Uterus (tissue), 4 donors: ENCODE data around the gene NUP133. TPM values are rescaled to one million over a fixed set of nuclear protein-coding genes. Genes with fewer than 3 reads are reported as not detected.

Experiments used
- DNase-seq, 2 donors: peaks; one replicate each; pipeline ENCODE4 v3.0.0-alpha.2; 2019 to 2020
- H3K27ac ChIP-seq, 2 donors: fragments of 200-600 bp; sonication (generic); 1 replicate in 1 of 2; 2 replicates in 1 of 2; pipeline ENCODE4 v1.5.1; 2016 to 2018
- H3K27me3 ChIP-seq, 2 donors: fragments of 200-600 bp; sonication (generic); one replicate each; pipeline ENCODE4 v1.5.1; 2018 to 2019; ENCODE audit warnings: control low read depth in 1 of 2
- H3K36me3 ChIP-seq, 2 donors: fragments of 200-600 bp; sonication (generic); one replicate each; pipeline ENCODE4 v1.5.1; 2019; ENCODE audit warnings: control low read depth in 1 of 2
- H3K4me1 ChIP-seq, 2 donors: fragments of 200-600 bp; sonication (generic); one replicate each; pipeline ENCODE4 v1.5.1; 2018 to 2019; ENCODE audit warnings: control low read depth in 1 of 2
- H3K4me3 ChIP-seq, 2 donors: fragments of 200-600 bp; sonication (generic); 1 replicate in 1 of 2; 2 replicates in 1 of 2; pipeline ENCODE4 v1.5.1; 2018 to 2019; ENCODE audit warnings: mild to moderate bottlenecking in 1 of 2
- H3K9me3 ChIP-seq, 2 donors: fragments of 200-600 bp; sonication (generic); one replicate each; pipeline ENCODE4 v1.5.1; 2019; ENCODE audit warnings: control low read depth in 1 of 2
- CTCF ChIP-seq, 4 experiments: fragments of 200-600 bp in 2 of 4; fragments of 450-650 bp in 2 of 4; sonication (generic) in 2 of 4; IDR thresholded peaks; one replicate each; pipeline ENCODE4 v1.5.1; 2016 to 2019; ENCODE audit warnings: antibody characterized with exemption in 4 of 4, mild to moderate bottlenecking in 2 of 4, moderate library complexity in 1 of 4
- POLR2A ChIP-seq, 2 donors: fragments of 450-650 bp; IDR thresholded peaks; one replicate each; pipeline ENCODE4 v1.6.1; 2016; ENCODE audit warnings: antibody characterized with exemption in 2 of 2, mild to moderate bottlenecking in 1 of 2, moderate library complexity in 1 of 2
- intact Hi-C: fragments of 100-400 bp; cut with DNase I; formaldehyde crosslinking; loops from one replicate; pipeline ENCODE4 v1.15.1; 2023; ENCODE audit warnings: low total_unique reads
- total RNA-seq, 4 donors: library from RNA; depleted of rRNA in 3 of 4; stranded (reverse); fragments of >200 nt in 3 of 4; gene quantifications; one replicate each; pipeline versions ENCODE4 v1.1.0 to v1.2.4, GENCODE V29; 2014 to 2023
- donor health status: DM: yes; HTN: yes; CAD: no.

Gene NUP133
- total RNA-seq, 4 donors from 2014 or later, result 25.6 to 58.6 (median 37.1) TPM

GRCh38 chr1:229550812-229551567, 42.8 kb upstream of the NUP133 start:
- peaks cover 0 to under 1% of the 10 kb centered on the region in 2 donors for H3K4me1 ChIP-seq
- intact Hi-C loops, result no loop called here
- no peaks in the 10 kb centered on the region for H3K36me3 ChIP-seq
- H3K4me3 ChIP-seq, result no peak overlapping the region
- no peak for TF ChIP-seq POLR2A (IDR thresholded peaks at IDR 0.05)
- no peak for TF ChIP-seq CTCF (IDR thresholded peaks at IDR 0.05)
- DNase-seq, result no peak
- no peak overlapping the region for H3K27ac ChIP-seq
- no peaks in the 10 kb centered on the region for H3K27me3 ChIP-seq
- H3K9me3 ChIP-seq, result no peaks in the 10 kb centered on the region

- Histone ChIP-seq H3K36me3 (no peaks in the 10 kb centered on the region), H3K27ac (no peak overlapping the region), H3K4me1 (no peaks in the 10 kb centered on the region), H3K9me3 (no peaks in the 10 kb centered on the region), H3K27me3 (no peaks in the 10 kb centered on the region), H3K4me3 (no peak overlapping the region)
- no peak for DNase-seq
- TF ChIP-seq CTCF (IDR thresholded peaks at IDR 0.05) (no peak), POLR2A (IDR thresholded peaks at IDR 0.05) (no peak)
- intact Hi-C loops, result no loop called here
Observed at GRCh38 chr1:229547542-229547941, 39.4 kb upstream of the NUP133 start.

- no peak for DNase-seq
- no peak overlapping the region for H3K27ac ChIP-seq
- no peaks in the 10 kb centered on the region for H3K36me3 ChIP-seq
- intact Hi-C loops, result no loop called here
- no peaks in the 10 kb centered on the region for H3K4me1 ChIP-seq
- H3K4me3 ChIP-seq, result no peak overlapping the region
- H3K9me3 ChIP-seq, result no peaks in the 10 kb centered on the region
- no peaks in the 10 kb centered on the region for H3K27me3 ChIP-seq
- no peak for TF ChIP-seq POLR2A (IDR thresholded peaks at IDR 0.05)
- no peak for TF ChIP-seq CTCF (IDR thresholded peaks at IDR 0.05)
Observed at GRCh38 chr1:229544587-229544986, 36.4 kb upstream of the NUP133 start.

GRCh38 chr1:229539863-229540506, 31.8 kb upstream of the NUP133 start:
- H3K4me3 ChIP-seq, result no peak overlapping the region
- H3K4me1 ChIP-seq, result no peaks in the 10 kb centered on the region
- H3K27me3 ChIP-seq, result no peaks in the 10 kb centered on the region
- TF ChIP-seq POLR2A (IDR thresholded peaks at IDR 0.05) (no peak), CTCF (IDR thresholded peaks at IDR 0.05) (no peak)
- H3K36me3 ChIP-seq, result no peaks in the 10 kb centered on the region
- H3K27ac ChIP-seq, result no peak overlapping the region
- intact Hi-C loops, result no loop called here
- no peaks in the 10 kb centered on the region for H3K9me3 ChIP-seq
- no peak for DNase-seq

GRCh38 chr1:229538945-229539344, 30.8 kb upstream of the NUP133 start:
- intact Hi-C loops, result no loop called here
- TF ChIP-seq CTCF (IDR thresholded peaks at IDR 0.05), result no peak
- TF ChIP-seq POLR2A (IDR thresholded peaks at IDR 0.05), result no peak
- no peaks in the 10 kb centered on the region for H3K36me3 ChIP-seq
- no peak for DNase-seq
- H3K9me3 ChIP-seq, result no peaks in the 10 kb centered on the region
- H3K4me3 ChIP-seq, result no peak overlapping the region
- H3K27me3 ChIP-seq, result no peaks in the 10 kb centered on the region
- no peaks in the 10 kb centered on the region for H3K4me1 ChIP-seq
- no peak overlapping the region for H3K27ac ChIP-seq
